Trophoblast cell (in vitro differentiated cells and primary cell): ENCODE data around the gene MEDAG. TPM values are rescaled to one million over a fixed set of nuclear protein-coding genes. Genes with fewer than 3 reads are reported as not detected.

ENCODE experiments used
- DNase-seq, 2 donors: peaks; one replicate each; pipeline ENCODE4 v3.0.0-alpha.2; 2016
- H2AFZ ChIP-seq: 2 replicates; pipeline ENCODE4 v1.6.1; 2013; ENCODE audit warnings: low read length, moderate library complexity, mild to moderate bottlenecking; ENCODE audit not compliant: insufficient read depth, poor library complexity
- H2AK5ac ChIP-seq: 2 replicates; pipeline ENCODE4 v1.6.1; 2013; ENCODE audit warnings: mild to moderate bottlenecking, low read length
- H2BK120ac ChIP-seq: 2 replicates; pipeline ENCODE4 v1.6.1; 2013; ENCODE audit warnings: low read length, mild to moderate bottlenecking, moderate library complexity; ENCODE audit not compliant: insufficient read depth, poor library complexity
- H2BK12ac ChIP-seq: 2 replicates; pipeline ENCODE4 v1.6.1; 2013; ENCODE audit warnings: mild to moderate bottlenecking, low read length, moderate library complexity
- H2BK5ac ChIP-seq: 2 replicates; pipeline ENCODE4 v1.6.1; 2013; ENCODE audit warnings: low read length, low read depth, moderate library complexity, mild to moderate bottlenecking; ENCODE audit not compliant: poor library complexity
- H3K14ac ChIP-seq: 2 replicates; pipeline ENCODE4 v1.6.1; 2013; ENCODE audit warnings: mild to moderate bottlenecking, low read length
- H3K18ac ChIP-seq: 2 replicates; pipeline ENCODE4 v1.6.1; 2013; ENCODE audit warnings: mild to moderate bottlenecking, low read length
- H3K23ac ChIP-seq: 2 replicates; pipeline ENCODE4 v1.6.1; 2013; ENCODE audit warnings: low read length
- H3K27ac ChIP-seq: 2 replicates; pipeline ENCODE4 v1.5.1; 2013; ENCODE audit warnings: low read depth, mild to moderate bottlenecking, inconsistent platforms, low read length, moderate library complexity
- H3K27me3 ChIP-seq: 2 replicates; pipeline ENCODE4 v1.6.1; 2013; ENCODE audit warnings: inconsistent platforms, mild to moderate bottlenecking, low read length, moderate library complexity; ENCODE audit not compliant: insufficient read depth
- H3K36me3 ChIP-seq, 2 experiments: 1 replicate in 1 of 2; 2 replicates in 1 of 2; pipeline ENCODE4 v1.6.1; 2013; ENCODE audit warnings: low read length in 2 of 2, mild to moderate bottlenecking in 2 of 2, moderate library complexity in 1 of 2; ENCODE audit not compliant: insufficient read depth in 2 of 2, control insufficient read depth in 1 of 2
- H3K4ac ChIP-seq: 2 replicates; pipeline ENCODE4 v1.6.1; 2013; ENCODE audit warnings: low read depth, mild to moderate bottlenecking, low read length, moderate library complexity
- H3K4me1 ChIP-seq, 2 experiments: 1 replicate in 1 of 2; 2 replicates in 1 of 2; pipeline ENCODE4 v1.6.1; 2013; ENCODE audit warnings: low read length in 2 of 2, mild to moderate bottlenecking in 2 of 2, moderate library complexity in 1 of 2; ENCODE audit not compliant: insufficient read depth in 2 of 2, control insufficient read depth in 1 of 2
- H3K4me2 ChIP-seq: 2 replicates; pipeline ENCODE4 v1.6.1; 2013; ENCODE audit warnings: inconsistent platforms, mild to moderate bottlenecking, low read length, moderate library complexity
- H3K4me3 ChIP-seq: 2 replicates; pipeline ENCODE4 v1.5.1; 2013; ENCODE audit warnings: mild to moderate bottlenecking, low read depth, low read length, inconsistent platforms
- H3K79me1 ChIP-seq: one replicate; pipeline ENCODE4 v1.6.1; 2013; ENCODE audit warnings: low read length
- H3K79me2 ChIP-seq: 2 replicates; pipeline ENCODE4 v1.6.1; 2013; ENCODE audit warnings: low read length, mild to moderate bottlenecking; ENCODE audit not compliant: control insufficient read depth, insufficient read depth, poor library complexity
- H3K9ac ChIP-seq: 2 replicates; pipeline ENCODE4 v1.6.1; 2013; ENCODE audit warnings: mild to moderate bottlenecking, low read length
- H3K9me3 ChIP-seq: 2 replicates; pipeline ENCODE4 v1.6.1; 2013; ENCODE audit warnings: low read depth, mild to moderate bottlenecking, control low read depth, inconsistent platforms, low read length; ENCODE audit not compliant: insufficient read depth
- H4K12ac ChIP-seq: 2 replicates; pipeline ENCODE4 v1.6.1; 2013; ENCODE audit warnings: low read depth, mild to moderate bottlenecking, low read length, moderate library complexity
- H4K8ac ChIP-seq: 2 replicates; pipeline ENCODE4 v1.6.1; 2013; ENCODE audit warnings: low read depth, mild to moderate bottlenecking, low read length, moderate library complexity
- H4K91ac ChIP-seq: one replicate; pipeline ENCODE4 v1.6.1; 2013; ENCODE audit warnings: low read depth, mild to moderate bottlenecking, low read length, moderate library complexity
- WGBS: extraction: QIAGEN DNeasy Blood & Tissue Kit; methylation state at CpG from one replicate; pipeline ENCODE4 v1.1.7; 2013; ENCODE audit warnings: missing lambda C conversion rate; ENCODE audit not compliant: insufficient read length, insufficient coverage; ENCODE audit errors: extremely low coverage; 5-methylcytosine and 5-hydroxymethylcytosine counted together
- polyA plus RNA-seq: library from polyadenylated mRNA; stranded (reverse); fragments of 200-250 nt; gene quantifications from 2 replicates; pipeline ENCODE4 v1.2.3, GENCODE V29; 2013

The MEDAG gene
- 0.58 and 0.63 TPM in 2 replicates for polyA plus RNA-seq

GRCh38 chr13:30905932-30906383, at the start of gene MEDAG:
MEDAG (plus strand) TSS chr13:30906271; CDS start chr13:30906516, 245 bp downstream.
- no CpG with 5 or more reads among the region's 35 CpGs for WGBS
- Histone ChIP-seq H4K12ac (peak within 1 kb of the TSS; percentile 51), H3K9me3 (no peaks in the 10 kb centered on the region), H4K8ac (peak within 1 kb of the TSS; percentile 85), H3K9ac (no peak within 1 kb of the TSS), H2AK5ac (peak within 1 kb of the TSS; percentile 89), H4K91ac (peak within 1 kb of the TSS; percentile 93), H2BK120ac (peak within 1 kb of the TSS; percentile 56), H3K27ac (peak within 1 kb of the TSS; percentile 73), H3K18ac (peak within 1 kb of the TSS; percentile 88), H3K4me1 (peaks cover 18 to 25% of the 10 kb centered on the region in 2 experiments), H3K36me3 (peaks cover 0 to 2% of the 10 kb centered on the region in 2 experiments), H3K4ac (peak within 1 kb of the TSS; percentile 61), H3K4me3 (peak within 1 kb of the TSS; percentile 63), H3K23ac (no peak within 1 kb of the TSS), H3K79me1 (peaks cover 20% of the 10 kb centered on the region), H2AFZ (peak within 1 kb of the TSS; percentile 37), H2BK12ac (peak within 1 kb of the TSS; percentile 93), H3K4me2 (peak within 1 kb of the TSS; percentile 56), H2BK5ac (peak within 1 kb of the TSS; percentile 73), H3K14ac (peak within 1 kb of the TSS; percentile 36), H3K79me2 (peaks cover 2% of the 10 kb centered on the region), H3K27me3 (no peaks in the 10 kb centered on the region)
- no peak for DNase-seq

- Histone ChIP-seq H3K4ac (no peak overlapping the region), H3K9me3 (no peaks in the 10 kb centered on the region), H3K23ac (no peak overlapping the region), H4K91ac (peak overlapping the region; percentile 69), H3K4me3 (no peak overlapping the region), H3K36me3 (no peaks in the 10 kb centered on the region), H3K79me2 (peaks cover 1% of the 10 kb centered on the region), H3K27me3 (no peaks in the 10 kb centered on the region), H3K9ac (no peak overlapping the region), H3K79me1 (peaks cover 18% of the 10 kb centered on the region), H2BK5ac (no peak overlapping the region), H3K14ac (no peak overlapping the region), H2AK5ac (peak overlapping the region; percentile 36), H2BK12ac (peak overlapping the region; percentile 44), H3K4me2 (no peak overlapping the region), H4K12ac (no peak overlapping the region), H3K27ac (no peak overlapping the region), H2BK120ac (peak overlapping the region; percentile 53), H4K8ac (no peak overlapping the region), H3K4me1 (peaks cover 12 to 21% of the 10 kb centered on the region in 2 experiments), H3K18ac (no peak overlapping the region), H2AFZ (no peak overlapping the region)
- no CpG with 5 or more reads among the region's 4 CpGs for WGBS
- DNase-seq = no peak
Observed at GRCh38 chr13:30857018-30857417, 49.1 kb upstream of the MEDAG start.

GRCh38 chr13:30857636-30858035, 48.4 kb upstream of the MEDAG start:
- no peak overlapping the region for H2BK5ac ChIP-seq
- peak overlapping the region; percentile 25 for H3K9ac ChIP-seq
- H4K8ac ChIP-seq = no peak overlapping the region
- H3K14ac ChIP-seq = no peak overlapping the region
- peak overlapping the region; percentile 56 for H4K91ac ChIP-seq
- no peaks in the 10 kb centered on the region for H3K27me3 ChIP-seq
- H3K27ac ChIP-seq = no peak overlapping the region
- no peak overlapping the region for H3K4ac ChIP-seq
- no peaks in the 10 kb centered on the region for H3K36me3 ChIP-seq
- no peak overlapping the region for H4K12ac ChIP-seq
- H3K4me2 ChIP-seq = no peak overlapping the region
- no peak overlapping the region for H3K18ac ChIP-seq
- H2BK12ac ChIP-seq = peak overlapping the region; percentile 67
- peak overlapping the region; percentile 34 for H3K23ac ChIP-seq
- DNase-seq = no peak
- H3K4me1 ChIP-seq = peaks cover 16 to 23% of the 10 kb centered on the region in 2 experiments
- H3K79me1 ChIP-seq = peaks cover 19% of the 10 kb centered on the region
- H2AK5ac ChIP-seq = no peak overlapping the region
- H3K9me3 ChIP-seq = no peaks in the 10 kb centered on the region
- H2BK120ac ChIP-seq = no peak overlapping the region
- WGBS = no CpG with 5 or more reads among the region's 6 CpGs
- H3K4me3 ChIP-seq = no peak overlapping the region
- no peak overlapping the region for H2AFZ ChIP-seq
- H3K79me2 ChIP-seq = peaks cover 1% of the 10 kb centered on the region

- DNase-seq = no peak
- no peak overlapping the region for H3K18ac ChIP-seq
- no peak overlapping the region for H4K12ac ChIP-seq
- no peak overlapping the region for H3K4me2 ChIP-seq
- H3K79me1 ChIP-seq = peaks cover 35% of the 10 kb centered on the region
- H3K27me3 ChIP-seq = no peaks in the 10 kb centered on the region
- no peak overlapping the region for H3K9ac ChIP-seq
- H2BK120ac ChIP-seq = peak overlapping the region; percentile 88
- peak overlapping the region; percentile 43 for H4K8ac ChIP-seq
- peak overlapping the region; percentile 95 for H3K27ac ChIP-seq
- peak overlapping the region; percentile 44 for H3K4ac ChIP-seq
- peak overlapping the region; percentile 58 for H3K14ac ChIP-seq
- H3K4me1 ChIP-seq = peaks cover 30 to 36% of the 10 kb centered on the region in 2 experiments
- H3K4me3 ChIP-seq = no peak overlapping the region
- no CpG with 5 or more reads among the region's 5 CpGs for WGBS
- peak overlapping the region; percentile 47 for H2BK12ac ChIP-seq
- no peak overlapping the region for H3K23ac ChIP-seq
- no peaks in the 10 kb centered on the region for H3K9me3 ChIP-seq
- no peak overlapping the region for H2AFZ ChIP-seq
- peak overlapping the region; percentile 77 for H2BK5ac ChIP-seq
- H3K79me2 ChIP-seq = peaks cover 5% of the 10 kb centered on the region
- no peaks in the 10 kb centered on the region for H3K36me3 ChIP-seq
- H4K91ac ChIP-seq = peak overlapping the region; percentile 83
- peak overlapping the region; percentile 21 for H2AK5ac ChIP-seq
Observed at GRCh38 chr13:30859326-30859725, 46.7 kb upstream of the MEDAG start.
